ENCODE results near the gene C3AR1.

- TF ChIP-seq, protein P1, sequence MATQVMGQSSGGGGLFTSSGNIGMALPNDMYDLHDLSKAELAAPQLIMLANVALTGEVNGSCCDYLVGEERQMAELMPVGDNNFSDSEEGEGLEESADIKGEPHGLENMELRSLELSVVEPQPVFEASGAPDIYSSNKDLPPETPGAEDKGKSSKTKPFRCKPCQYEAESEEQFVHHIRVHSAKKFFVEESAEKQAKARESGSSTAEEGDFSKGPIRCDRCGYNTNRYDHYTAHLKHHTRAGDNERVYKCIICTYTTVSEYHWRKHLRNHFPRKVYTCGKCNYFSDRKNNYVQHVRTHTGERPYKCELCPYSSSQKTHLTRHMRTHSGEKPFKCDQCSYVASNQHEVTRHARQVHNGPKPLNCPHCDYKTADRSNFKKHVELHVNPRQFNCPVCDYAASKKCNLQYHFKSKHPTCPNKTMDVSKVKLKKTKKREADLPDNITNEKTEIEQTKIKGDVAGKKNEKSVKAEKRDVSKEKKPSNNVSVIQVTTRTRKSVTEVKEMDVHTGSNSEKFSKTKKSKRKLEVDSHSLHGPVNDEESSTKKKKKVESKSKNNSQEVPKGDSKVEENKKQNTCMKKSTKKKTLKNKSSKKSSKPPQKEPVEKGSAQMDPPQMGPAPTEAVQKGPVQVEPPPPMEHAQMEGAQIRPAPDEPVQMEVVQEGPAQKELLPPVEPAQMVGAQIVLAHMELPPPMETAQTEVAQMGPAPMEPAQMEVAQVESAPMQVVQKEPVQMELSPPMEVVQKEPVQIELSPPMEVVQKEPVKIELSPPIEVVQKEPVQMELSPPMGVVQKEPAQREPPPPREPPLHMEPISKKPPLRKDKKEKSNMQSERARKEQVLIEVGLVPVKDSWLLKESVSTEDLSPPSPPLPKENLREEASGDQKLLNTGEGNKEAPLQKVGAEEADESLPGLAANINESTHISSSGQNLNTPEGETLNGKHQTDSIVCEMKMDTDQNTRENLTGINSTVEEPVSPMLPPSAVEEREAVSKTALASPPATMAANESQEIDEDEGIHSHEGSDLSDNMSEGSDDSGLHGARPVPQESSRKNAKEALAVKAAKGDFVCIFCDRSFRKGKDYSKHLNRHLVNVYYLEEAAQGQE (IDR thresholded peaks at IDR 0.05; ENCODE audit: insufficient read depth in 1 of 2, low read depth in 2 of 2, low read length in 2 of 2) = no peak
- no peak for TF ChIP-seq POLR2AphosphoS5 (IDR thresholded peaks at IDR 0.05; ENCODE audit: low read depth, low read length)
- no peak for TF ChIP-seq TAF1 (IDR thresholded peaks at IDR 0.05; ENCODE audit: borderline replicate concordance, insufficient read depth, low read length)
Measured at GRCh38 chr12:8078916-8079315, 12.8 kb upstream of the C3AR1 start.
